GM21423 (cell line): Measurements from ENCODE around the gene PARP16.

Experiments
- ATAC-seq: cut with Tn5 transposase; IDR thresholded peaks from one replicate; pipeline ENCODE4 v1.9.1; 2021; ENCODE audit warnings: mild to moderate bottlenecking, moderate library complexity; ENCODE audit not compliant: unreplicated experiment

Gene PARP16, protein sequence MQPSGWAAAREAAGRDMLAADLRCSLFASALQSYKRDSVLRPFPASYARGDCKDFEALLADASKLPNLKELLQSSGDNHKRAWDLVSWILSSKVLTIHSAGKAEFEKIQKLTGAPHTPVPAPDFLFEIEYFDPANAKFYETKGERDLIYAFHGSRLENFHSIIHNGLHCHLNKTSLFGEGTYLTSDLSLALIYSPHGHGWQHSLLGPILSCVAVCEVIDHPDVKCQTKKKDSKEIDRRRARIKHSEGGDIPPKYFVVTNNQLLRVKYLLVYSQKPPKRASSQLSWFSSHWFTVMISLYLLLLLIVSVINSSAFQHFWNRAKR

DNA sequence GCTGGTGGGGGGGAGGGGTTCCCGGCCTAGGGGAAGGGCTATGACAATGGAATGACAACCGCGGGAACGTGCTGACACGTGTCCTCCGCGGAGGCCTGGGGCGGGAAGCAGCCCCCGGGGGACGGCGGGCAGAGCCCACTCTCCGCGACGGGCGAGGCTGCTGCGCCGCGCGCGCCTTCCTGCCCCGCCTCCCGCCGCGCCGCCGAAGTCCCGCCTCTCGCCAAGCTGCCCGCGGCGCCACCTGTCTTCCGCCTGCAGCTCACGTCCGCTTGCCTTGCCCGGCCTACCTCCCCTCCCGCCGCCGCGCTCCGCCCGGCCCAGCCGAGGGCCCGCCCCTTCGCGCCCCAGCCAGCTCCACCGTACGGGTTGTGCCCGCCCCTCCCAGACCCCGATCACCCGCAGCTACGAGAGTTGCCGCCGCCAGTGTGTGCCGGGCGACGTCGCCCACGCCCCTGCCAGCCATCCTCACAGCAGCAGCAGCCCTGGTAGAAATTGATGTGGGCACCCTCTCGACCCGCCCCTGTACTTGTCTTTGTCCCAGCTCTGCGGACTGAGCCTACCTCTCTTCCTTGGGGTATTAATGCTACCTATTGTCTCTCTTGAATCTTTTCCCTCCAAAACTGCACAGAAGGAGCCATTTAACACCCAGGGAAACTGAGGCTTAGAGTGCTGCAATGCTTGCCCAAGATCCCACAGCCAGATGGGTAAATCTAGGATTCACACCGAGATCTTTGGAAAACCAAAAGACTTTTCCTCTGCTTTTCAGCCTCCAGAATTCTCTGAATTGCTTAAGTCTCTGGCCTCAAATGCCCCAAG is at the start of gene PARP16:
Gene PARP16 (minus strand): TSS at position 180 of the 816 bp plus-strand sequence. CDS start 457 bp downstream, outside the sequence.
- peak; percentile 92 for ATAC-seq

DNA sequence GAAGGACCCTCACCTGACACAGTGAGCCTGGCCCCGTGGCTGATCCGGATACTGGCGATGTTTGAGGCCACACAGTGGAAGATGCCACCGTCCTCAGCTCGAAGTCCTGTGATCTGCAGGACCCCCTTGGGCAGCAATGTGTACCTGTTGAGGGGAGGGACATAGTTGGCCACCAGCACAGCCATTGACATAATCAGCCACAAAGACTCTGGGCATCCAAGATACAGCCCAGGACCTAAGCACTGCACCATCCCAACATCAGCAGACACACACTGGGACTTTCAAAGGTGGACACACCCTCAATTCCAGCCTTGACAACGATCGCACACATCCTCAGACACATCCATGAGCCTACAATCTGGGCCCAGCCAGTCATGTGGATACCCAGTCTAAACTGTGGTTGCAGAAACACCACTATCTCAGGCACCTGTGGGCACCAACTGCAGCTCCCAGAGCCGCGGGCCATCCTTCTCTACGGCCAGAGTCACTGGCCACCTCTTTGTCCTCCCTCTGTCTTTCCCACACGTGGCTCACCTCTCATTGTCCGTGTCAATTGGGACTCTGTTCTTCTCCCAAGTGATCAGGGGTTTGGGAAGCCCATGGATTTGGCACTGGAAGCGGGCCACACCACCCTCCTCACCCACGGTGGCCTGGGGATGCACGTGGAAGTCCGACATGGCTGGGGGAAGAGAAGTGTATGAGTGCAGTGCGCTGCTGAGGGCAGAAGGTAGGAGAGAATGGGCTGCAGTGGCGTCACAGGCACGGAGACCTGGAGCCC is 48.8 kb upstream of the PARP16 start:
- ATAC-seq = no peak

DNA sequence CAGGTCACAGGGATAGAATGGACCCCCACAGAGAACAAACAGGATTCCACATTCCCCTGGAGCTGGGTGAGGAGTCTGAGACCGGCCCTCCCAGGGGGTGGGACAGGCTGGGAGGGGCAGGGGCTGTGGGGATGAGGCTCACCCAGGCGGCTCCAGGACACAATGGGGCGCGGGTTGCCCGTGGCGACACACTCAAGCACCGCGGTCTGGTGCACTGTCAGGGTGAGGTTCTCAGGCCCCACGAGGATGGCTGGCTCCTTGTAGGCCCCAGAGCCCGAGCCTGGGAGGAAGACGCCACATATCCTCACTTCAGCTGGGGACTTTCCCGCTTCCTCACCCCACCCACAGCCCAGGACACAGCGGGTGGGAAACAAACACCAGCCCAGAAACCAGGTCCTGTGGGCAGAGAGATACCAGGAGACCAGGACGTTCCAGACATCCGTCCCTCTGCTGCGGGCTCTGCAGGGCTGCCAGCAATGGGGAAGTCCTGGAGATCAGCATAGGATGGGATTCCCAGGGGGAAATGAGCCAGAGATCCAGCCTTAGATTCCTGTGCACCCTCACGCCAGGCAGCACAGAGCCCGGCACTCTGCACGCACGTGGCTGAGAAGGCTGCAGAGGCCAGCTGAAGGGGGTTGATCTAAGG is 48.0 kb upstream of the PARP16 start:
- ATAC-seq = no peak

DNA sequence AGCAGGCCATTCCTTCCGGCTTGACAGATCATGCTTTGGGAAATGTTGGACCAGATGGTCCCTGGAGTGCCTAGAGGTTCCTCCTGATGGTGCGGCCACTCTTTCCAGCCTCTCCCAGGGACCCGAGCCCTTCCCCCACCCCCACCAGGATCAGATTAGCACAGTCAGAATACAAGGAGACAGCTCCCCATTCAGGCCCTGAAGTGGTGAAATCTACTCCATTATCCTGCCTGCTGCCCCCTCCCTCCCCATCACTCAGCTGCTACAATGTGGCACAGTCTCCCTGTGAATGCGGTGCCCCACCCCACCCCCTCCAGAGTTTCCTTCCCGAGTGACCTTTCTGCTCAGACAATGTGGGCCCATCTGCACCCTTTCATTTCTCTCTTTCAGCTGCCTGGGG is 47.2 kb upstream of the PARP16 start:
- ATAC-seq = no peak

DNA sequence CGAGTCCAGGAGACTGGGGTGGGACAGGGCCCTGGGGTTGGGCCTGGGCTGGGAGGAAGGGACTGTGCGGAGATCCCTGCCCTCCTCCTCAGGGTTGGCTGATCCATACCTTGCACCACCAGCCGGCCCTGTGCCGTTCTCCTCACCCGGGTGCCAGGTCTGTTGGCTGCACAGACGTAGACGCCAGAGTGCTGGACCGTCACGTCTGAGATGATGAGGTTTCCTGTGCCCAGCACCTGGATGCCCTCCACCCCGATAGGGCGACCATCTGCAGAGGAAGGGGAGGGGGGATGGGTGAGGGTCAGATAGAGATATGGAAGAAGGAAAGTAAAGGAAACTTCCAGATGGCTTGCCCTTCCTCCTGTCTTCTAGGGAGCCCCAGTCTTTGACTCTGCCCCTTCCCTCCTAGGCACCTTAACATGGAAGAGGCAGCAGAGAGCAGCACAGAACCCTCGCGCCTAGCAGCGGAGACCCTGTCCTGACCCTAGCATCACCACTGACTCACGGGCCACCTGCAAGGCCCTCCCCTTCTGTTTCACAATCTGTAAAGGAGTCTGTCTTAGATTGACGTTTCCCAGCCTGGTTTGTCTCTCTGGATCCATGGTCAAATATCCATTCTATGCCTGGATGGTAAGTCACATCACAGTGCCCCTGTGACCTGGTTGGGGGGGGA is 46.6 kb upstream of the PARP16 start:
- ATAC-seq = no peak

DNA sequence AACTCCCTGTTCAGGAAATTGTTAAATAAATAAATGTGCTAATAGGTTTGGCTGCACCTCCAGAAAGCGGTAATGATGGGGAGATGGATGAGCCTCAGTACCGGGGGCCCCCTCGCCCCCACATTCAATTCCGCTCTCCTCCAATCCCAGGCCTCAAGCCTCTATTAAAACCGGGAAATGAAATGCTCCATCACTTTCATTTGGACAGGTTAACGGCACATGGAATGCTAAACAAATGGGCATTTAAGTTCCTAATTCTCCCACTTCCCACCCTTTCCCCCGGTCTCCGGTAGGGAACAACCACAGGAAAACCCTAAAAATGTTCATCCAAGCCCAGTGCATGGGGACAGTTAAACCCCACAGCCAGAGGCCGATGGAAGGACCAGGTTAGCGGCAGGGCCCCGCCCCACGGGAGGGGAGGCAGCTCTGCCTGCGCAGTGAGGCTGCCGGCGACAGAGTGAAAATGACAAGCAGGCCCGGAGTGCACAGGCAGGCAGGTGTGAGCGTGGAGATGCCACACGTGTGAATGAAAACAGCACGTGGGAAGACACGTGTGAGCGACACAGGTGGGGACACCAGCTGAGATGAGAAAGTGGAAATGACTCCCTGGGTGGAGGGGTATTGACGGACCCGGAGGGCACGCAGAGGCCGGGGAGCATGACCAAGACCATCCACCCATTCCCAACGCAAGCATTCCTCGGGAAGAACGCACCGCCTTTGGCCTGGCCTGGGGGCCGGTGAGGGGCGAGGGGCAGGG is 45.9 kb upstream of the PARP16 start:
- ATAC-seq = no peak

DNA sequence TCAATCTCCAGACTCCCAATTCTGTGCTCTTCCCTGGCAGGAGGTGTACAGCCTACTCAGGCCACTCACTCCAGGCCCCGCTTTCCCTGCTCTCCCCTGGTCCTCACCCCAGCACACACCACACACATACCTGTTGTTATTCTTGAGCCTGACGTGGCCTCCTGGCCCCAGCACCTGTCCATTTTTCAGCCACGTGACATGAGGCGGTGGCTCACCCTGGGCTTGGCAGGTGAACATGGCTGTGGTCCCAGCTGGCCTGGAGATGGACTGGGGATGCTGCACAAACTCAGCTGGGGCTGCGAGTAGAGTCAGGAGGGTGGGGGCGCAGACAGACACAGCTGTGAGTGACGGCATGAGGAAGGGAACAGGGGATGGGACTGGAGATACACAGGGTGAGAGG is 45.1 kb upstream of the PARP16 start:
- no peak for ATAC-seq

DNA sequence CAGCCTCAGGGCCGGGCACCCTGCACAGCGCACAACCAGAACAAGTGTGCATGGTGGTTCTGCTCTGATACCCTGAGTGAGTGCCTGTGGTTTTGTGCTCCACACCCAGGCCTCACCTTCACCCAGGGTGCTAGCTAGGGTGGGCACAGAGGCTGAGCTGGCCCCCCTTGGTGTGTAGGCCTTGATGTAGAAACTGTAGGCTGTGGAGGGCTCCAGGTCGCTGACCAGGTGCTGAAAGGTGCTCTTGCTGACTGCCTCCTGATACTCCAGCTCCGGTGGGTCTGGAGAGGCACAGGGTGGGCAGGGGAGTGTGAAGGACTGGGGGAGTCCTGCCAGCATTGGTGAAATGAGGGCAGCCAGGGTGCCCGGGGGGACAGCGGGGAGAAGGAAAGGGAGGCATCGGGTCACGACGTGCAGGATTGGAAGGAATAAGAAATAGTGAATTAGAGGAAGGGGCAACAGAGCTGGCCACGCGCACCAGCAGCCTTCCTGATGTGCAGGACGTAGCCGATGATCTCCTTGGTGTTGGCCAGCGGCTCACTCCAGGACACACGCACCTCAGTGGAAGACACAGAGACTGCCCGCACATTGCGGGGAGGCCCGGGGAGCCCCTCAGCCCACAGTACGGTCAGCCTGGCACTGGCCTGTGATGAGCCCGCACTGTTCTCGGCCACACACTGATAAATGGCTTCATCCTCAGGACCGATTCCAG is 44.4 kb upstream of the PARP16 start:
- ATAC-seq = no peak

DNA sequence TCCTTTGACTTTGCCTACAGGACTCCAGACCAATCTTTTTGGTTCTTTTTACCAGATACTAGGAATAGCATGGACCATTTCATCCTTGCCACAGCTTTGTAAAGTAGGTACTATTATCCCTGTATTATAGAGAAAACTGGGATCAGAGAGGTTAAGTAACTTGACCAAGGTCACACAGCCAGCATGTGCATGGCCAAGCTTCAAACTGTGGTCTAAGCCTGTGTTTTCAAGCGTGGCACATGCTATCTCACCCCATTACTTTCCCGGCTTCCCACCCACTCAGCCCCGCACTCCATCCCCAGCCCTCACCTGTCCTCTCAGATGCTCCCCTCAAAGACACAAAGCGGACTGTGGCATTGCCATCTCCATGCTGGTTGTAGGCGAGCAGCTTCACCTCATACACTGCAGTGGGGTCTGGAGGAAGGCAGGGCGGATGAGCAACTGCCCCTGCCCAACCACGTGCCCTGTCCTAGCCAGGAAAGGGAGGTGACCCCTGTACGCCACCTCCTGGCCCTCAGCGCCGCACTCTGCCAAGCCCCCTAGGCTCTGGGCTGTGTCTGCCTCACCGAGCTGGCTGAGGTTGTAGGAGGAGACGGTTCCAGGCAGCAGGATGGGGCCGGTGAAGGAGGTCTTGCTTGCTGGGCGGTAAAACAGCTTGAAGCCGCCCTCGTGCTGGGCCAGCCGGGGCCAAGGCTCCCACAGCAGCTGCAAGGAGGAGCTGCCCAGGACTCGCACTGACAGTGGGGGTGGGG is 43.5 kb upstream of the PARP16 start:
- ATAC-seq = no peak

DNA sequence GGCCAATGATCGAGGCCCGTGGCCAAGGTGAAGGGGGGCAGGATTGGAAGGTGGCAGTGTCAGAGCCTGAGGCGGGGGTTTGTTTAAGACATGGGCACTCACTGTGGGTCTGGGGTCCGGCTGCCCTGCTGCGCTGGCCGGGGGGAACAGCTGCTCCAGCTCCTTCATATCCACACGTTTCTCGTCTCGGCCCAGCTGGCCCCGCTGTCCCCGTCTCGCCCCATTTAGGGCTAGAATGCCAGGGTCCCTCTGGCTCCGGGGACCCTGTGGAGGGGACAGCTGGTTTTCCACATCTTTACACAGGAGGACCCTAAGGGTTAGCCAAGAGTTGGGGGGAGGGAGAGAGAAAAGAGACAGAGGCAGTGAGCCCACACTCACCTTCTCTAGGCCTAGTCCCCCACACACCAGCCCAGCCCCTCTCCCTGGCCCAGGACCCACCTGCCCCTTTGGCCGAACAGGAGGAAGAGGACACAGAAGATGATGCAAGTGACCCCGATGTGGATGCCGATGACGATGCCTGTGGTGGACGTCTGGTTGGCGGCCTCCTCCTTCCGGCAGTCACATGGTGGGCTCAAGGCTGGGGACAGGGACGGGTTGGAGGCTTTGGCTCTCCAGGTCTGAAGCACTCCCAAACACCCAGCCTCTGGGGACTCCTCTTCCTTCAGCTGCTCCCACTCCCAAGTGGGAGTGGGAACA is 42.8 kb upstream of the PARP16 start:
- ATAC-seq = no peak

DNA sequence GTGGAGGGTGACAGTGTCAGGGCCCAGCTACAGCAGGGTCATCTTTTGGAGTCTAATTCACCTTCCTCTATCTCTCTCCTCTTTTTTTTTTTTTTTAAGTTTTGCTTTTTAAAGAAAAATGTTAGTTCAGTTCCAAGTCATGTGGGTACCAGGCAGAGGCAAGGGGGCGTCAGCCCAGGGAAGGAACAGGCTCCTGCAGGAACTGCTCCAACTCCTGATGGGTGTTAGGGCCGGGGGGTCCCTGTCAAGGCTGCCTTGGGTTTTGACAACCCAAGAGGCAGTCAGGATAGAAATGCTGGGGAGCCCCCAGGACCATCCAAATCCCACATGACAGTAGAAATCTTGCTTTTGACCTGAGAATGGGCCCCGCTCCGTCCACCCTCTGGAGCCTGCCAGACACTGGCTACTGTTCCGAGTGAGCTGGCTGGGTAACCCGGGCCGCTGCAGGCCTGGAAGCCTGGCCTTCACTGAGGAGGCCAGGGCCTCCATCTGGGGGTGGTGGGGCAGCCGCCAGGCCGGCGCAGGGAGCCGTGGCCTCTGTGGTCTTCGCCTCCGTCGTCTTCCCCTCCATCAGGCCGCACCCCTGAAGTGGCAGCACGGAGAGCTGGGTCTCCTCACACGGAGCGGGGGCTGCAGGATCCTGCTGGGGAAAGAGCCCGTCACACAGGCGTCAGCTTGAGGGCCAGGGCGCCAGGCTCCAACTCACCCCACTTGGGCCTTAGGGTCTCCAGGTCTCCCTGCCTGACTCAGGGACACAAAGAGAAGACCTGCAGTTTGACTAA is 42.0 kb upstream of the PARP16 start:
- ATAC-seq = no peak

DNA sequence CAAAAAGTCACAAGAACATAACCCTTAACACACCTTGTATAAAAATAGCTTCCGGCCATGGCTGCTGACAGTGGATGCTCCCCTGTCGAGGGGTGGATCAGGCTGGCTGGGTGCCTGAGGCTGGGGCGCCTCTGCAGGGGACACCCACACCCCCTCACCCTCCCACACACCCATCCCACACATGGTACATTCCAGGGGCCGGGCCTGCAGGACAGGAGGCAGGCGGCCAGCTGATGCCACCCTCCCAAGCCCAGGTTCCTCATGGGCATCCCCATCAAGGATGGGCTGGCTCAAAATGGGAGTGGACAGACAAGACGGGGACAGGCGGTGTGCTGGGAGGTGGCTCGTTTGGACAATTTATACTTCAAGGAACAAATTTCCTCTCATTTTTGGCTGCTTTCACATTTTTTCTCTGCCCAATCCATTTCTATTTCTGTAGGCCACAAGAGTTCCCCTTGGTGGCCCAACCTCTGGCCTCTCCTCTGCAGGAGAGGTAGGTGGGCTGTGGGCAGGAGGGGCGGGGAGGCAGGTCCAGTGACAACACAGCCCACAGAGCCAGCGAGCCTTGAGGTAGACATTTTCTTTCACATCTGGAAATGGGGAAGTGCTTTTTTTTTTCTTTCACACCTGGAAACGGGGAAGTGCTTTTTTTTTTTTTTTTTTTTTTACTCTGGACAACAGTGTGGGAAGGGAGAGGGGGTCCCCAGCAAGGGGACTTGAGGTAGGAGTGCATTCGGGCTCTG is 41.1 kb upstream of the PARP16 start:
- no peak for ATAC-seq

DNA sequence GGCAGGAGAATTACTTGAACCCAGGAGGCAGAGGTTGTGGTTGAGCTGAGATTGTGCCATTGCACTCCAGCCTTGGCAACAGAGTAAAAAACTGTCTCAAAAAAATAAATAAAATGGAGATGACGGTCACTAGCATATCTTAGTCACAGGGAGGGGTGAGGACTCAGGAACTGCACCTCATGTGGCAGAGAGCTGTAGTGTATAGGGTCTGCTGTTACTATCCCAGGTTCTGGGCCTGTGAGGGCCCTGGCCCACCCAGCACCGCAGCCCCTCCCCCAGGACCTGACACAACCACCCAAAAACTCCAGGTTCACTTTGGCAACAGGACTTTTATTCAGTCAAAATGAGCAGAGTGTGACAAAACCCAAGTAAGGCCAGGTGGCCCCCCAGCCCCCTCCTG is 40.1 kb upstream of the PARP16 start:
- ATAC-seq = no peak

DNA sequence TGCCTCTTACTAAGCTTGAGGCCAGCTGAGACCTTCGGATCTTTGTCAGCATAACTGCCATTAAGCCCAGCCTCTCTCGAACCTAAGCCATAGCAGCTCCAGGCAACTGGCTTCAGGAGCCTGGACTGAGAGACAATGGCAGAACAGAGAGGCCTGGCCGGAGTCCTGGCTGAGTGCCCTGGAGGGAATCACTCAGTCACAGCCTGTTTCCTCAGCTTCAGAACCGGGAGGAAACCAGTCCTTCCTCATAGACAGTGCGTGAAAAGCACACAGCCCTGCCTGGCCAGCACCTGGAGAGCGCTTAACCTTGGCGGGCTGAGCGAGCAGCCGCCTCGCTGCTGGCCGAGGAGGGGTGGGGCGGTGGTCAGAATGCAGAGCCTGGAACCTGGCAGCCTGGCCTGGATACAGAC is 39.4 kb upstream of the PARP16 start:
- ATAC-seq = no peak

DNA sequence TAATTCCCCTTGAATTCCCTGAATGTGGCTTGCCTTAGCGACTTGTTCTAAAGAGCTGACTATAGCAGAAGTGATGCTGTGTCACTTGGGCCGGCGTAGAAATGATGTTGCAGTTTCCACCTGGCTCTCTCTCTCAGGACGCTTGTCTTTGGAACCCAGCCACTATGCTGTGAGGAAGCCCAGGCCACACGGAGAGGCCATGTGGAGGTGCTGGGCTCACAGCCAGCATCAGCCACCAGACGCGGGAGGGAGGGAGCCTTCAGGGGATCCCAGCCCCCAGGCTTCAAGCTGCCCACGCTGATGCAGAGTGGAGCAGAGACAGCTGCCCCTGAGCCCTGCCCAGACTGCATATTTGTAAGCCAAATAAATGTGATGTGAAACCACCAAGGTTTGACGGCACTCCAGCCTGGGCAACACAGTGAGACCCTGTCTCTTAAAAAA is 36.4 kb upstream of the PARP16 start:
- ATAC-seq = no peak

DNA sequence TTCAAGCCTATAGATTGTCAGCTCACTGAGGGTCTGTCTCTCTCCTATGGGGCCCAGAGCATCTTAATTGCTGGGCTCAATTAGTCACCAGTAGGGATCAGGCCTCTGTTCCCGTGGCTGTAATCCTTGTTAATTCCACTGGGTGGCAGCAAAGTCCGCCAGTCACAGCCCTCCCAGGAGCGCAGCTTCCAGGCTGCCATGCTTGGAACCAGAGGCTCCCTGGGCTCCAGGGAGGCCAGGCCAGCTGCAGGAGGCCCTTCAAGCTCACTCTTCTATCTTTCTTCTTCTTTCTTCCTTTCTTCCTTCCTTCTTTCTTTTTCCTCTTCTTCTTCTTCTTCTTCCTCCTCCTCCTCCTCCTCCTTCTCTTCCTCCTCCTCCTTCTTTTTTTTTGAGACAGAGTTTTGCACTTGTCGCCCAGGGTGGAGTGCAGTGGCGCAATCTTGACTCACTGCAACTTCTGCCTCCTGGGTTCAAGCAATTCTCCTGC is 32.2 kb upstream of the PARP16 start:
- no peak for ATAC-seq
